Measurements from ENCODE around the gene SLC13A1.

The SLC13A1 gene

GRCh38 chr7:123169065-123169464, 30.7 kb downstream of the SLC13A1 start:
- TF ChIP-seq POLR2AphosphoS5 (IDR thresholded peaks at IDR 0.05; ENCODE audit: low read depth, low read length) = no peak
- no peak for TF ChIP-seq SIN3A (IDR thresholded peaks at IDR 0.05; ENCODE audit: borderline replicate concordance, insufficient read depth, low read length)
- no peak for TF ChIP-seq TAF1 (IDR thresholded peaks at IDR 0.05; ENCODE audit: borderline replicate concordance, insufficient read depth, low read length)
- TF ChIP-seq REST (IDR thresholded peaks at IDR 0.05; ENCODE audit: insufficient read depth in 1 of 2, low read depth in 2 of 2, low read length in 2 of 2) = no peak
- TF ChIP-seq FOXP2 (optimal IDR thresholded peaks at IDR 0.05; ENCODE audit: borderline replicate concordance, extremely low read depth, extremely low read length, insufficient read depth) = no peak

GRCh38 chr7:123157606-123158005, 42.2 kb downstream of the SLC13A1 start:
- TF ChIP-seq REST (IDR thresholded peaks at IDR 0.05; ENCODE audit: insufficient read depth in 1 of 2, low read depth in 2 of 2, low read length in 2 of 2) = no peak
- no peak for TF ChIP-seq FOXP2 (optimal IDR thresholded peaks at IDR 0.05; ENCODE audit: borderline replicate concordance, extremely low read depth, extremely low read length, insufficient read depth)
- no peak for TF ChIP-seq SIN3A (IDR thresholded peaks at IDR 0.05; ENCODE audit: borderline replicate concordance, insufficient read depth, low read length)
- TF ChIP-seq POLR2AphosphoS5 (IDR thresholded peaks at IDR 0.05; ENCODE audit: low read depth, low read length) = no peak
- no peak for TF ChIP-seq TAF1 (IDR thresholded peaks at IDR 0.05; ENCODE audit: borderline replicate concordance, insufficient read depth, low read length)

- TF ChIP-seq SIN3A (IDR thresholded peaks at IDR 0.05; ENCODE audit: borderline replicate concordance, insufficient read depth, low read length) = no peak
- no peak for TF ChIP-seq FOXP2 (optimal IDR thresholded peaks at IDR 0.05; ENCODE audit: borderline replicate concordance, extremely low read depth, extremely low read length, insufficient read depth)
- TF ChIP-seq POLR2AphosphoS5 (IDR thresholded peaks at IDR 0.05; ENCODE audit: low read depth, low read length) = no peak
- TF ChIP-seq TAF1 (IDR thresholded peaks at IDR 0.05; ENCODE audit: borderline replicate concordance, insufficient read depth, low read length) = no peak
- no peak for TF ChIP-seq REST (IDR thresholded peaks at IDR 0.05; ENCODE audit: insufficient read depth in 1 of 2, low read depth in 2 of 2, low read length in 2 of 2)
These were observed 44.2 kb downstream of the SLC13A1 start for GRCh38 chr7:123155571-123155970.

- no peak for TF ChIP-seq POLR2AphosphoS5 (IDR thresholded peaks at IDR 0.05; ENCODE audit: low read depth, low read length)
- TF ChIP-seq REST (IDR thresholded peaks at IDR 0.05; ENCODE audit: insufficient read depth in 1 of 2, low read depth in 2 of 2, low read length in 2 of 2) = no peak
- TF ChIP-seq SIN3A (IDR thresholded peaks at IDR 0.05; ENCODE audit: borderline replicate concordance, insufficient read depth, low read length) = no peak
- TF ChIP-seq TAF1 (IDR thresholded peaks at IDR 0.05; ENCODE audit: borderline replicate concordance, insufficient read depth, low read length) = no peak
- no peak for TF ChIP-seq FOXP2 (optimal IDR thresholded peaks at IDR 0.05; ENCODE audit: borderline replicate concordance, extremely low read depth, extremely low read length, insufficient read depth)
These were observed 45.4 kb downstream of the SLC13A1 start for GRCh38 chr7:123154231-123154860.

All from PFSK-1 (cell line).